Measurements from ENCODE around the gene BGN.
A peak's percentile ranks its signal among the peaks of the same experiment; 100 is the strongest.

Gene BGN

GRCh38 chrX:153521034-153521433 lies 26.3 kb downstream of the BGN start (continued):
- TF ChIP-seq ZIC2 (tag by site-specific recombination; IDR thresholded peaks at IDR 0.05) (peak; percentile 55; the same call in 1 of the 2 replicates), KLF1 (tag by site-specific recombination; IDR thresholded peaks at IDR 0.05) (peak; percentile 69), EGR2 (tag by site-specific recombination; IDR thresholded peaks at IDR 0.05; ENCODE audit: low read depth) (peak; percentile 51), HIC1 (tag by site-specific recombination; IDR thresholded peaks at IDR 0.05) (no peak), ZNF501 (tag by site-specific recombination; IDR thresholded peaks at IDR 0.05) (no peak), ZNF394 (tag by site-specific recombination; IDR thresholded peaks at IDR 0.05; ENCODE audit: borderline replicate concordance) (no peak), ZNF544 (tag by site-specific recombination; IDR thresholded peaks at IDR 0.05) (no peak), ZNF623 (tag by site-specific recombination; IDR thresholded peaks at IDR 0.05) (no peak), ZNF610 (tag by site-specific recombination; IDR thresholded peaks at IDR 0.05; ENCODE audit: borderline replicate concordance) (no peak), ZNF112 (tag by site-specific recombination; IDR thresholded peaks at IDR 0.05) (no peak), ZNF639 (tag by site-specific recombination; IDR thresholded peaks at IDR 0.05) (no peak), ZNF404 (tag by site-specific recombination; IDR thresholded peaks at IDR 0.05) (no peak), ZNF747 (tag by site-specific recombination; IDR thresholded peaks at IDR 0.05) (no peak)
- TF ChIP-seq, protein P1, sequence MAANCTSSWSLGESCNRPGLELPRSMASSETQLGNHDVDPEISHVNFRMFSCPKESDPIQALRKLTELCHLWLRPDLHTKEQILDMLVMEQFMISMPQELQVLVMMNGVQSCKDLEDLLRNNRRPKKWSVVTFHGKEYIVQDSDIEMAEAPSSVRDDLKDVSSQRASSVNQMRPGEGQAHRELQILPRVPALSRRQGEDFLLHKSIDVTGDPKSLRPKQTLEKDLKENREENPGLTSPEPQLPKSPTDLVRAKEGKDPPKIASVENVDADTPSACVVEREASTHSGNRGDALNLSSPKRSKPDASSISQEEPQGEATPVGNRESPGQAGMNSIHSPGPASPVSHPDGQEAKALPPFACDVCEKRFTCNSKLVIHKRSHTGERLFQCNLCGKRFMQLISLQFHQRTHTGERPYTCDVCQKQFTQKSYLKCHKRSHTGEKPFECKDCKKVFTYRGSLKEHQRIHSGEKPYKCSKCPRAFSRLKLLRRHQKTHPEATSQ (tag by site-specific recombination; IDR thresholded peaks at IDR 0.05) = no peak
- TF ChIP-seq, protein P2, sequence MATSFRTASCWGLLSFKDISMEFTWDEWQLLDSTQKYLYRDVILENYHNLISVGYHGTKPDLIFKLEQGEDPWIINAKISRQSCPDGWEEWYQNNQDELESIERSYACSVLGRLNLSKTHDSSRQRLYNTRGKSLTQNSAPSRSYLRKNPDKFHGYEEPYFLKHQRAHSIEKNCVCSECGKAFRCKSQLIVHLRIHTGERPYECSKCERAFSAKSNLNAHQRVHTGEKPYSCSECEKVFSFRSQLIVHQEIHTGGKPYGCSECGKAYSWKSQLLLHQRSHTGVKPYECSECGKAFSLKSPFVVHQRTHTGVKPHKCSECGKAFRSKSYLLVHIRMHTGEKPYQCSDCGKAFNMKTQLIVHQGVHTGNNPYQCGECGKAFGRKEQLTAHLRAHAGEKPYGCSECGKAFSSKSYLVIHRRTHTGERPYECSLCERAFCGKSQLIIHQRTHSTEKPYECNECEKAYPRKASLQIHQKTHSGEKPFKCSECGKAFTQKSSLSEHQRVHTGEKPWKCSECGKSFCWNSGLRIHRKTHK (tag by site-specific recombination; IDR thresholded peaks at IDR 0.05) = no peak

- TF ChIP-seq PRDM1 (tag by site-specific recombination; IDR thresholded peaks at IDR 0.05) = no peak
- no peak for TF ChIP-seq ZNF324 (tag by site-specific recombination; IDR thresholded peaks at IDR 0.05)
- no peak for TF ChIP-seq ZNF37A (tag by site-specific recombination; IDR thresholded peaks at IDR 0.05)
- TF ChIP-seq ZSCAN23 (tag by site-specific recombination; IDR thresholded peaks at IDR 0.05) = no peak
- no peak for TF ChIP-seq ZNF404 (tag by site-specific recombination; IDR thresholded peaks at IDR 0.05)
- TF ChIP-seq, protein P3, sequence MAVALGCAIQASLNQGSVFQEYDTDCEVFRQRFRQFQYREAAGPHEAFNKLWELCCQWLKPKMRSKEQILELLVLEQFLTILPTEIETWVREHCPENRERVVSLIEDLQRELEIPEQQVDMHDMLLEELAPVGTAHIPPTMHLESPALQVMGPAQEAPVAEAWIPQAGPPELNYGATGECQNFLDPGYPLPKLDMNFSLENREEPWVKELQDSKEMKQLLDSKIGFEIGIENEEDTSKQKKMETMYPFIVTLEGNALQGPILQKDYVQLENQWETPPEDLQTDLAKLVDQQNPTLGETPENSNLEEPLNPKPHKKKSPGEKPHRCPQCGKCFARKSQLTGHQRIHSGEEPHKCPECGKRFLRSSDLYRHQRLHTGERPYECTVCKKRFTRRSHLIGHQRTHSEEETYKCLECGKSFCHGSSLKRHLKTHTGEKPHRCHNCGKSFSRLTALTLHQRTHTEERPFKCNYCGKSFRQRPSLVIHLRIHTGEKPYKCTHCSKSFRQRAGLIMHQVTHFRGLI (tag by site-specific recombination; IDR thresholded peaks at IDR 0.05) = no peak
- no peak for TF ChIP-seq ZNF621 (tag by site-specific recombination; IDR thresholded peaks at IDR 0.05)
- no peak for TF ChIP-seq ZNF704 (tag by site-specific recombination; IDR thresholded peaks at IDR 0.05)
- no peak for TF ChIP-seq ZNF214 (tag by site-specific recombination; IDR thresholded peaks at IDR 0.05; ENCODE audit: borderline replicate concordance)
- no peak for TF ChIP-seq ZNF302 (tag by site-specific recombination; IDR thresholded peaks at IDR 0.05; ENCODE audit: low read depth)
- no peak for TF ChIP-seq OSR2 (tag by site-specific recombination; IDR thresholded peaks at IDR 0.05)
- POLR2A ChIA-PET = no interaction called here
These were observed 27.5 kb downstream of the BGN start for GRCh38 chrX:153522259-153522658.

More at GRCh38 chrX:153522259-153522658, 27.5 kb downstream of the BGN start:
- Histone ChIP-seq H3K4me3 (ENCODE audit: low read depth, low read length) (no peak overlapping the region), H3K4me1 (ENCODE audit: control insufficient read depth, insufficient read depth, low read length) (no peaks in the 10 kb centered on the region), H3K27ac (ENCODE audit: extremely low read depth, low read depth, low read length) (no peak overlapping the region), H3K36me3 (ENCODE audit: control insufficient read depth in 2 of 2, insufficient read depth in 1 of 2, low read length in 2 of 2) (no peaks in the 10 kb centered on the region), H3K9me3 (ENCODE audit: control insufficient read depth, insufficient read depth, low read depth, low read length) (no peaks in the 10 kb centered on the region)
- CTCF ChIA-PET = interaction anchor here (1.4 kb wide), 1 partner anchor 17 kb away, joined by 4 read pairs; no protein-coding TSS in a partner anchor
